Hepatocyte (in vitro differentiated cells): ENCODE results near the gene BZW1. TPM values are rescaled to one million over a fixed set of nuclear protein-coding genes. Genes with fewer than 3 reads are reported as not detected.

Experiments used
- DNase-seq: peaks from one replicate; pipeline ENCODE4 v3.0.0-alpha.2; 2016; ENCODE audit warnings: low spot score
- H2AFZ ChIP-seq: fragments of 200-600 bp; sonication (generic); 2 replicates; pipeline ENCODE4 v1.6.0; 2016; ENCODE audit warnings: antibody characterized with exemption, mild to moderate bottlenecking
- H3K27ac ChIP-seq: fragments of 200-600 bp; sonication (generic); 2 replicates; pipeline ENCODE4 v1.5.1; 2016; ENCODE audit warnings: mild to moderate bottlenecking
- H3K27me3 ChIP-seq: fragments of 200-600 bp; sonication (generic); 2 replicates; pipeline ENCODE4 v1.6.1; 2016
- H3K36me3 ChIP-seq: fragments of 200-600 bp; sonication (generic); replicated peaks from 2 replicates; pipeline ENCODE4 v1.5.1; 2016; ENCODE audit warnings: low read depth; ENCODE audit not compliant: insufficient read depth
- H3K4me1 ChIP-seq: fragments of 200-600 bp; sonication (generic); 2 replicates; pipeline ENCODE4 v1.5.1; 2016; ENCODE audit warnings: mild to moderate bottlenecking, moderate library complexity; ENCODE audit not compliant: insufficient read depth
- H3K4me2 ChIP-seq: fragments of 200-600 bp; sonication (generic); 2 replicates; pipeline ENCODE4 v1.6.0; 2016
- H3K4me3 ChIP-seq: fragments of 200-600 bp; sonication (generic); 2 replicates; pipeline ENCODE4 v1.5.1; 2016; ENCODE audit warnings: mild to moderate bottlenecking
- H3K79me2 ChIP-seq: fragments of 200-600 bp; sonication (generic); 2 replicates; pipeline ENCODE4 v1.6.0; 2017; ENCODE audit warnings: mild to moderate bottlenecking
- H3K9me2 ChIP-seq: fragments of 200-600 bp; sonication (generic); replicated peaks from 2 replicates; pipeline ENCODE4 v1.6.0; 2017; ENCODE audit warnings: mild to moderate bottlenecking; ENCODE audit not compliant: insufficient read depth
- H3K9me3 ChIP-seq: fragments of 200-600 bp; sonication (generic); 2 replicates; pipeline ENCODE4 v1.5.1; 2016; ENCODE audit warnings: low read depth, mild to moderate bottlenecking
- H4K20me1 ChIP-seq: fragments of 200-600 bp; sonication (generic); 2 replicates; pipeline ENCODE4 v1.6.0; 2016; ENCODE audit warnings: mild to moderate bottlenecking; ENCODE audit not compliant: insufficient read depth, poor library complexity, severe bottlenecking
- EZH2 ChIP-seq: fragments of 200-600 bp; sonication (generic); IDR thresholded peaks from 2 replicates; pipeline ENCODE4 v1.6.1; 2016; ENCODE audit warnings: antibody characterized with exemption, mild to moderate bottlenecking, borderline replicate concordance
- EZH2phosphoT487 ChIP-seq: fragments of 200-600 bp; sonication (generic); IDR thresholded peaks from one replicate; pipeline ENCODE4 v1.6.1; 2018; ENCODE audit warnings: antibody characterized with exemption, mild to moderate bottlenecking, low read depth, moderate library complexity; ENCODE audit not compliant: unreplicated experiment, severe bottlenecking
- WGBS: methylation state at CpG from one replicate; pipeline ENCODE4 v1.1.6; 2016; ENCODE audit warnings: low lambda C conversion rate; ENCODE audit errors: missing lambda C conversion rate; 5-methylcytosine and 5-hydroxymethylcytosine counted together
- polyA plus RNA-seq: library from polyadenylated mRNA; unstranded; fragments of >200 nt; fragmentation: Nextera tagmentation; extraction: Ambion mirVana; gene quantifications from 2 replicates; pipeline ENCODE4 v1.2.1, GENCODE V29; 2016
- small RNA-seq: library from RNA; depleted of rRNA; stranded (forward); fragments of <200 nt; gene quantifications from one replicate; pipeline ENCODE3, GENCODE V24; 2014
- total RNA-seq: library from RNA; depleted of rRNA; stranded (reverse); fragments of >200 nt; gene quantifications from 2 replicates; pipeline ENCODE4 v1.2.3, GENCODE V29; 2014
- TF ChIP-seq, protein P1 (sequence below): fragments of 200-600 bp; sonication (generic); IDR thresholded peaks from 2 replicates; pipeline ENCODE4 v1.5.1; 2016; ENCODE audit warnings: antibody characterized with exemption, mild to moderate bottlenecking; ENCODE audit not compliant: poor library complexity

The BZW1 gene
- total and polyA plus RNA-seq, 2 experiments from 2014 or later: 133 to 237 TPM

DNA sequence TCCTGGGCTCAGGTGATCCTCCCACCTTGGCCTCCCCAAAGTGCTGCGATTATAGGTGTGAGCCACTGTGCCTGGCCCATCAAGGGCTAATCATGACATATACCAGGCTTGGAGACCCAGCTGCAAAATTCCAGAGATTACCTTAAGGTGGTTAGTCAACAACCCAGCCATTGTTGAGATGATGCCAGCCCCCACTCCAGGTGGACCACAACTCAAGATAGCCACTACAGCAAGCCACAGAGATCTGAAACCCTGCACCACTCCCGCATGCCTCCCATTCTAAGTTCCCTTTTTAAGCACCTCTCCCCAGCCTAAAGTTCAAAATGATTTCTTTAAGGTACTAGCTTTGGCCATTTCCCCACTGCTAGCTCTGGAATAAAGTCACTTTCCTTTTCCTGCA lies 57.3 kb downstream of the BZW1 start:
- Histone ChIP-seq H4K20me1 (no peaks in the 10 kb centered on the region), H3K79me2 (peaks cover 3% of the 10 kb centered on the region), H3K4me3 (no peak overlapping the region), H3K4me2 (no peak overlapping the region), H2AFZ (no peak overlapping the region), H3K9me2 (no peaks in the 10 kb centered on the region), H3K9me3 (no peaks in the 10 kb centered on the region), H3K36me3 (no peaks in the 10 kb centered on the region), H3K4me1 (no peaks in the 10 kb centered on the region), H3K27ac (no peak overlapping the region), H3K27me3 (no peaks in the 10 kb centered on the region)
- WGBS: 87% methylated on average over 2 of the region's 2 CpGs
- no peak for DNase-seq
- no peak for TF ChIP-seq EZH2phosphoT487
- TF ChIP-seq, protein P1, sequence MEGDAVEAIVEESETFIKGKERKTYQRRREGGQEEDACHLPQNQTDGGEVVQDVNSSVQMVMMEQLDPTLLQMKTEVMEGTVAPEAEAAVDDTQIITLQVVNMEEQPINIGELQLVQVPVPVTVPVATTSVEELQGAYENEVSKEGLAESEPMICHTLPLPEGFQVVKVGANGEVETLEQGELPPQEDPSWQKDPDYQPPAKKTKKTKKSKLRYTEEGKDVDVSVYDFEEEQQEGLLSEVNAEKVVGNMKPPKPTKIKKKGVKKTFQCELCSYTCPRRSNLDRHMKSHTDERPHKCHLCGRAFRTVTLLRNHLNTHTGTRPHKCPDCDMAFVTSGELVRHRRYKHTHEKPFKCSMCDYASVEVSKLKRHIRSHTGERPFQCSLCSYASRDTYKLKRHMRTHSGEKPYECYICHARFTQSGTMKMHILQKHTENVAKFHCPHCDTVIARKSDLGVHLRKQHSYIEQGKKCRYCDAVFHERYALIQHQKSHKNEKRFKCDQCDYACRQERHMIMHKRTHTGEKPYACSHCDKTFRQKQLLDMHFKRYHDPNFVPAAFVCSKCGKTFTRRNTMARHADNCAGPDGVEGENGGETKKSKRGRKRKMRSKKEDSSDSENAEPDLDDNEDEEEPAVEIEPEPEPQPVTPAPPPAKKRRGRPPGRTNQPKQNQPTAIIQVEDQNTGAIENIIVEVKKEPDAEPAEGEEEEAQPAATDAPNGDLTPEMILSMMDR: no peak
- no peak for TF ChIP-seq EZH2

DNA sequence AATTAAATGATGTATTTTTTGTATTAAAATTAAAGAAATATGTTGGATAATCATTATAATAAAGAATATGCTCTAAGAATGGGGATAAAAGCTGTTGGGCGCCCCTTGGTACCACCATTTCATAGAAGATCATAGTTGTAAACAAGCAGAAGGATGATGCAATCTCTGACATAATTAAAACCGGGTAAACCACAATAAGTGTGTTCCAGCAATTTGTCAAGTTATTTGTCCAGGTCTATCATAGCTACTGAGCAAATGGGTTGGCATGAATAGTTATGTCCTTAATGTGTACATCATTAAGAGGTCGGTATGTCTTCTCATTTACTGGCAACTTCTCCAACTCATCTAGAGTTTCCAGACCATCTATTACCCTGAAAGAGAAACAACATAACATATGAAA lies 59.4 kb downstream of the BZW1 start:
- no peak for DNase-seq
- H4K20me1 ChIP-seq: no peaks in the 10 kb centered on the region
- H3K9me3 ChIP-seq: no peaks in the 10 kb centered on the region
- no peak overlapping the region for H3K4me2 ChIP-seq
- 92% methylated on average over 3 of the region's 3 CpGs for WGBS
- no peak overlapping the region for H3K4me3 ChIP-seq
- H3K27me3 ChIP-seq: no peaks in the 10 kb centered on the region
- H3K79me2 ChIP-seq: no peaks in the 10 kb centered on the region
- no peaks in the 10 kb centered on the region for H3K4me1 ChIP-seq
- H2AFZ ChIP-seq: no peak overlapping the region
- H3K27ac ChIP-seq: no peak overlapping the region
- H3K36me3 ChIP-seq: no peaks in the 10 kb centered on the region
- TF ChIP-seq, protein P1: no peak
- no peak for TF ChIP-seq EZH2
- no peak for TF ChIP-seq EZH2phosphoT487
- H3K9me2 ChIP-seq: no peaks in the 10 kb centered on the region

DNA sequence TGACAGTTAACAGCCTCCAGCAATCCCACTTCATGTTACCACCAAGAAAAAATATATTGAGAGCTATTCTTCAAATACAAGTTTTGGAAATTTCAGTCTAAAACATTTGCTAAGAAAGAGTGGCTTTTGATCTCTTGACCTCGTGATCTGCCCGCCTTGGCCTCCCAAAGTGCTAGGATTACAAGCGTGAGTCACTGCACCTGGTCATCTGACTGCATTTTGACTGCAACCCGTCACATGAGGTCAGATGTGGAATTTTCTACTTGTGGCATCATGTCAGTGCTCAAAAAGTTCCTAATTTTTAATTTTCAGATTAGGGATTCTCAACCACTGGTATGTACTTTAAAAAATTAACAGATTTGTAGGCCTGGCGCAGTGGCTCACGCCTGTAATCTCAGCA lies 61.9 kb downstream of the BZW1 start:
- no peak overlapping the region for H3K4me3 ChIP-seq
- H3K9me3 ChIP-seq: no peaks in the 10 kb centered on the region
- H3K79me2 ChIP-seq: no peaks in the 10 kb centered on the region
- H4K20me1 ChIP-seq: no peaks in the 10 kb centered on the region
- TF ChIP-seq EZH2phosphoT487 (no peak), EZH2 (no peak)
- TF ChIP-seq, protein P1: no peak
- H2AFZ ChIP-seq: no peak overlapping the region
- no peaks in the 10 kb centered on the region for H3K36me3 ChIP-seq
- no peak overlapping the region for H3K27ac ChIP-seq
- no peaks in the 10 kb centered on the region for H3K4me1 ChIP-seq
- WGBS: 95% methylated on average over 6 of the region's 6 CpGs
- no peak for DNase-seq
- H3K9me2 ChIP-seq: no peaks in the 10 kb centered on the region
- H3K27me3 ChIP-seq: no peaks in the 10 kb centered on the region
- H3K4me2 ChIP-seq: no peak overlapping the region

Small RNAs within 50 kb of the gene (small RNA-seq; reads per million reads assigned to genes)
- not detected for gene RF00019
- gene RNA5SP115: not detected
- not detected for gene RNU1-133P
- 0.16 reads per million for gene RNU6-31P

Other genes starting within 250 kb of the BZW1 start
- 7.4 and 7.7 TPM in 2 replicates for gene AOX1, start 225.9 kb upstream of the BZW1 start, total RNA-seq
- 4.7 and 5.6 TPM in 2 replicates for gene AOX1, start 225.9 kb upstream of the BZW1 start, polyA plus RNA-seq
- gene CLK1, start 52.7 kb downstream of the BZW1 start, total RNA-seq: 82.2 and 98.4 TPM in 2 replicates
- 51.0 and 61.6 TPM in 2 replicates for gene CLK1, start 52.7 kb downstream of the BZW1 start, polyA plus RNA-seq
- gene PPIL3, start 77.2 kb downstream of the BZW1 start, total RNA-seq: 56.6 and 59.0 TPM in 2 replicates
- 23.0 and 26.4 TPM in 2 replicates for gene PPIL3, start 77.2 kb downstream of the BZW1 start, polyA plus RNA-seq
- 17.3 and 23.7 TPM in 2 replicates for gene NIF3L1, start 77.5 kb downstream of the BZW1 start, total RNA-seq
- gene NIF3L1, start 77.5 kb downstream of the BZW1 start, polyA plus RNA-seq: 14.0 and 17.0 TPM in 2 replicates
- 15.2 and 18.1 TPM in 2 replicates for gene ORC2, start 151.8 kb downstream of the BZW1 start, total RNA-seq
- gene ORC2, start 151.8 kb downstream of the BZW1 start, polyA plus RNA-seq: 10.5 and 11.4 TPM in 2 replicates